ENCODE data around the gene SREK1IP1.

DNA sequence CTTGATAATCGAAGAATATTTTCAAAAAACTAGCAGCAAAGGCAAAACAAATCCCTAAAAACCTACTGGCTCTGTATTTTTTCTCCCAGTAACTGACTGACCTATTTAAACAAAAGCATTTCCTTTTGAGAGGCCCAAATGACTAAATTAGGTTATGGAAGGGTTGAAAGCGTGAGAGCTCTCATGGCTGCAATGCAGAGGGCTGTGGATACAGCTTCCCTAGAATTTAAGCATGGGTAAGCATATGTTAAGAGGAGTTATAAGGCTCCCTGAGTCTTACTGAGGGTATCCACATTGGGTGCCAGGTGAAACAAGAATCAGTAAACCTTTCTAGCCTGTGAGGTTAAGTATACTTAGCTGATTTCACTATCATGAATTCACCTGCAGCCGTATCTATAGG is 45.9 kb downstream of the SREK1IP1 start:
- no peak for TF ChIP-seq ZNF274 (IDR thresholded peaks at IDR 0.05; ENCODE audit: low read depth, low read length)
- TF ChIP-seq SUZ12 (IDR thresholded peaks at IDR 0.05; ENCODE audit: extremely low read depth, insufficient read depth, insufficient read length): no peak
